SK-N-SH (cell line): ENCODE data around the gene ZNF211. TPM values are rescaled to one million over a fixed set of nuclear protein-coding genes. Genes with fewer than 3 reads are reported as not detected.

Experiments used
- CTCF ChIA-PET: fragments of 300-600, 350-600 bp; formaldehyde crosslinking; extraction: SDS; loops from one replicate; lab custom pipeline; 2021; lab: Yijun Ruan, JAX
- POLR2A ChIA-PET: fragments of 350-600 bp; sonication (Branson Sonifier 250); formaldehyde crosslinking; extraction: SDS; loops from one replicate; lab custom pipeline; 2020; ENCODE audit warnings: antibody characterized with exemption, inconsistent platforms; lab: Yijun Ruan, JAX
- DNase-seq: peaks from one replicate; pipeline ENCODE4 v3.0.0; 2012
- H2AFZ ChIP-seq: fragments of 200-600 bp; sonication (generic); 2 replicates; pipeline ENCODE4 v1.8.1; 2016; ENCODE audit warnings: antibody characterized with exemption, mild to moderate bottlenecking, low read depth
- H3F3A ChIP-seq: fragments of 200-600 bp; sonication (generic); replicated peaks from 2 replicates; pipeline ENCODE3; 2016; ENCODE audit warnings: antibody characterized with exemption, mild to moderate bottlenecking; ENCODE audit not compliant: insufficient read depth
- H3K27ac ChIP-seq, 2 experiments: fragments of 200-500 bp in 1 of 2; fragments of 200-600 bp in 1 of 2; sonication (Bioruptor generic) in 1 of 2; sonication (generic), shearing (Covaris generic) in 1 of 2; 2 replicates each; pipeline versions ENCODE4 v1.5.1 to v1.6.1; 2014 to 2016; ENCODE audit warnings: low read depth in 2 of 2, inconsistent platforms in 1 of 2, low read length in 1 of 2, mild to moderate bottlenecking in 1 of 2, mixed read lengths in 1 of 2
- H3K27me3 ChIP-seq: fragments of 200-600 bp; sonication (generic), shearing (Covaris generic); 2 replicates; pipeline ENCODE4 v1.6.1; 2016; ENCODE audit warnings: mixed run types; ENCODE audit not compliant: insufficient read depth
- H3K36me3 ChIP-seq, 2 experiments: fragments of 200-500 bp in 1 of 2; fragments of 200-600 bp in 1 of 2; sonication (Bioruptor generic) in 1 of 2; sonication (generic) in 1 of 2; replicated peaks in 1 of 2; 2 replicates each; pipeline versions ENCODE3 to v1.5.1; 2014 to 2016; ENCODE audit warnings: low read length in 1 of 2, mild to moderate bottlenecking in 1 of 2; ENCODE audit not compliant: insufficient read depth in 2 of 2, control insufficient read depth in 1 of 2
- H3K4me1 ChIP-seq, 2 experiments: fragments of 200-500 bp in 1 of 2; fragments of 200-600 bp in 1 of 2; sonication (Bioruptor generic) in 1 of 2; sonication (generic), shearing (Covaris generic) in 1 of 2; 2 replicates each; pipeline versions ENCODE4 v1.5.1 to v1.6.1; 2014 to 2016; ENCODE audit warnings: low read depth in 1 of 2, low read length in 1 of 2, mixed run types in 1 of 2; ENCODE audit not compliant: insufficient read depth in 2 of 2, control insufficient read depth in 1 of 2
- H3K4me2 ChIP-seq: fragments of 200-600 bp; sonication (generic), shearing (Covaris generic); 2 replicates; pipeline ENCODE4 v1.6.1; 2017; ENCODE audit warnings: mixed run types
- H3K4me3 ChIP-seq, 2 experiments: fragments of 200-500 bp in 1 of 2; fragments of 200-600 bp in 1 of 2; sonication (Bioruptor generic) in 1 of 2; sonication (generic), shearing (Covaris generic) in 1 of 2; 2 replicates each; pipeline versions ENCODE4 v1.5.1 to v1.8.1; 2014 to 2016; ENCODE audit warnings: low read depth in 2 of 2, inconsistent platforms in 1 of 2, low read length in 1 of 2, mild to moderate bottlenecking in 1 of 2, mixed read lengths in 1 of 2, moderate library complexity in 1 of 2
- H3K79me2 ChIP-seq: fragments of 200-600 bp; sonication (generic); 2 replicates; pipeline ENCODE4 v1.8.1; 2017; ENCODE audit warnings: mild to moderate bottlenecking; ENCODE audit not compliant: insufficient read depth
- H3K9ac ChIP-seq: fragments of 200-600 bp; sonication (generic); 2 replicates; pipeline ENCODE4 v1.6.1; 2017; ENCODE audit warnings: mixed run types
- H3K9me2 ChIP-seq: fragments of 200-600 bp; sonication (generic); 2 replicates; pipeline ENCODE4 v1.6.1; 2017; ENCODE audit warnings: mixed run types
- H3K9me3 ChIP-seq: fragments of 200-600 bp; sonication (generic); 2 replicates; pipeline ENCODE4 v1.6.1; 2017; ENCODE audit warnings: mixed run types, mild to moderate bottlenecking, moderate library complexity
- H4K20me1 ChIP-seq: fragments of 200-600 bp; sonication (generic); 2 replicates; pipeline ENCODE4 v1.6.1; 2017; ENCODE audit warnings: mild to moderate bottlenecking, mixed run types; ENCODE audit not compliant: insufficient read depth
- CHD2 ChIP-seq: fragments of 150-350 bp; IDR thresholded peaks from 2 replicates; pipeline ENCODE4 v1.6.1; 2018; ENCODE audit warnings: low read length; ENCODE audit not compliant: partially characterized antibody
- ELF1 ChIP-seq: IDR thresholded peaks from 2 replicates; pipeline ENCODE4 v1.4.0; 2012
- FOSL2 ChIP-seq: IDR thresholded peaks from 2 replicates; pipeline ENCODE4 v1.4.0; 2012; ENCODE audit warnings: low read depth, mild to moderate bottlenecking, moderate library complexity, borderline replicate concordance
- FOXJ3 ChIP-seq: sonication (generic); formaldehyde crosslinking; IDR thresholded peaks from 2 replicates; pipeline ENCODE4 v1.5.1; 2020; ENCODE audit warnings: mild to moderate bottlenecking, missing genetic modification reagents
- FOXM1 ChIP-seq: IDR thresholded peaks from 2 replicates; pipeline ENCODE4 v1.4.0; 2012; ENCODE audit warnings: low read depth, mild to moderate bottlenecking
- GATA2 ChIP-seq: sonication (generic); formaldehyde crosslinking; IDR thresholded peaks from 2 replicates; pipeline ENCODE4 v1.5.0; 2020; ENCODE audit warnings: mild to moderate bottlenecking, missing genetic modification reagents
- IRF3 ChIP-seq: fragments of 150-350 bp; IDR thresholded peaks from 2 replicates; pipeline ENCODE4 v1.6.1; 2016; ENCODE audit warnings: mild to moderate bottlenecking, low read depth, low read length
- JUND ChIP-seq: IDR thresholded peaks from 2 replicates; pipeline ENCODE4 v1.4.0; 2012
- MAX ChIP-seq: IDR thresholded peaks from 2 replicates; pipeline ENCODE4 v1.4.0; 2012; ENCODE audit warnings: low read depth
- MEF2A ChIP-seq: IDR thresholded peaks from 2 replicates; pipeline ENCODE4 v1.4.0; 2012; ENCODE audit warnings: low read depth, borderline replicate concordance
- PBX3 ChIP-seq: IDR thresholded peaks from 2 replicates; pipeline ENCODE4; 2012
- POLR2AphosphoS5 ChIP-seq: IDR thresholded peaks from 2 replicates; pipeline ENCODE4 v1.6.1; 2012; ENCODE audit warnings: low read depth, low read length
- RCOR1 ChIP-seq: fragments of 150-350 bp; IDR thresholded peaks from 2 replicates; pipeline ENCODE4 v1.6.1; 2017; ENCODE audit warnings: antibody characterized with exemption, low read length
- REST ChIP-seq: IDR thresholded peaks from 2 replicates; pipeline ENCODE4 v1.6.1; 2012; ENCODE audit warnings: mild to moderate bottlenecking, low read depth, low read length, moderate library complexity
- RFX5 ChIP-seq: IDR thresholded peaks from 2 replicates; pipeline ENCODE4 v1.6.1; 2012; ENCODE audit warnings: mild to moderate bottlenecking, improper control_type of control experiment, low read length
- SIN3A ChIP-seq: IDR thresholded peaks from 2 replicates; pipeline ENCODE4 v1.6.1; 2012; ENCODE audit warnings: low read depth, mild to moderate bottlenecking, low read length, moderate library complexity, borderline replicate concordance
- SMC3 ChIP-seq: IDR thresholded peaks from 2 replicates; pipeline ENCODE4 v1.6.1; 2012; ENCODE audit warnings: low read depth, low read length, improper control_type of control experiment
- TEAD4 ChIP-seq: IDR thresholded peaks from 2 replicates; pipeline ENCODE4 v1.4.0; 2012; ENCODE audit warnings: mild to moderate bottlenecking, borderline replicate concordance; ENCODE audit not compliant: insufficient read depth
- USF1 ChIP-seq: IDR thresholded peaks from 2 replicates; pipeline ENCODE4 v1.4.0; 2012; ENCODE audit warnings: low read depth, borderline replicate concordance
- USF2 ChIP-seq: fragments of 150-350 bp; IDR thresholded peaks from 2 replicates; pipeline ENCODE4 v1.6.1; 2017; ENCODE audit warnings: antibody characterized with exemption, low read length, low read depth, borderline replicate concordance
- YY1 ChIP-seq: IDR thresholded peaks from 2 replicates; pipeline ENCODE4 v1.4.0; 2012; ENCODE audit warnings: low read depth, mild to moderate bottlenecking
- ZBTB33 ChIP-seq: IDR thresholded peaks from 2 replicates; pipeline ENCODE4 v1.4.0; 2012; ENCODE audit warnings: low read depth, borderline replicate concordance
- WGBS: methylation state at CpG from one replicate; pipeline ENCODE4 v1.1.6; 2017; ENCODE audit warnings: low lambda C conversion rate; 5-methylcytosine and 5-hydroxymethylcytosine counted together
- polyA plus RNA-seq, 3 experiments: library from polyadenylated mRNA; depleted of rRNA; stranded (reverse); fragments of >200 nt; gene quantifications; 2 replicates each; pipeline ENCODE4 v1.2.3, GENCODE V29; 2012

Gene ZNF211
- polyA plus RNA-seq, 1 of the 3 experiments (the other 2 are of a cell fraction): 8.6 TPM

- ChIA-PET POLR2A (interaction anchor here (0.6 to 1.5 kb wide), 5 partner anchors 15 to 338 kb away, joined by 3 to 5 read pairs (median 3); partner anchors contain the start of genes ZNF551, ZNF606 and ZNF776), CTCF (interaction anchor here (1.2 kb wide), 1 partner anchor 17 kb away, joined by 3 read pairs; the partner anchor contains the start of gene ZNF551)
- H3K36me3 ChIP-seq: no peaks in the 10 kb centered on the region
- H3F3A ChIP-seq: no peaks in the 10 kb centered on the region
- DNase-seq: peak; percentile 89
- H3K9me3 ChIP-seq: no peaks in the 10 kb centered on the region
- H3K27me3 ChIP-seq: no peaks in the 10 kb centered on the region
- WGBS: 6% methylated on average over 21 of the region's 64 CpGs
- H3K79me2 ChIP-seq: no peaks in the 10 kb centered on the region
- H3K9ac ChIP-seq: peak overlapping the region; percentile 38; the same call in 1 of the 2 replicates
- H3K4me2 ChIP-seq: peak overlapping the region; percentile 83
- peak overlapping the region; percentile 55 to 71 for H3K4me3 ChIP-seq
- H3K4me1 ChIP-seq: peaks cover 0 to 6% of the 10 kb centered on the region in 2 experiments; a peak in 1 of 4 replicates
- H4K20me1 ChIP-seq: no peaks in the 10 kb centered on the region
- H3K9me2 ChIP-seq: no peaks in the 10 kb centered on the region
- H2AFZ ChIP-seq: peak overlapping the region; percentile 100
- H3K27ac ChIP-seq: peak overlapping the region in 1 of 2 experiments; percentile 56; a peak in 2 of 4 replicates
- no peak for TF ChIP-seq SMC3
- no peak for TF ChIP-seq RFX5
- no peak for TF ChIP-seq REST
- TF ChIP-seq SIN3A: no peak
- TF ChIP-seq RCOR1: no peak; the same call in 1 of the 2 replicates
- TF ChIP-seq USF2: no peak
- no peak for TF ChIP-seq MEF2A
- TF ChIP-seq IRF3: no peak
- TF ChIP-seq JUND: no peak
- no peak for TF ChIP-seq TEAD4
- TF ChIP-seq PBX3: no peak
- no peak for TF ChIP-seq ZBTB33
- TF ChIP-seq FOXM1: no peak
- no peak for TF ChIP-seq FOSL2
- no peak for TF ChIP-seq POLR2AphosphoS5
- TF ChIP-seq MAX: peak; percentile 48; the same call in 1 of the 2 replicates
- TF ChIP-seq ELF1: no peak
- TF ChIP-seq YY1: no peak
- TF ChIP-seq USF1: peak; percentile 54
- peak; percentile 25 for TF ChIP-seq CHD2
- TF ChIP-seq FOXJ3: no peak
- TF ChIP-seq GATA2 (CRISPR knock-in tag): no peak
Observed at GRCh38 chr19:57664269-57665127, 31.5 kb downstream of the ZNF211 start.
